ENCODE data around the gene SYT8.

The SYT8 gene

GRCh38 chr11:1832211-1832919 lies 2.4 kb upstream of the SYT8 start:
- DNase-seq (ENCODE audit: low spot score): no peak

GRCh38 chr11:1832920-1833295 lies 1.9 kb upstream of the SYT8 start:
- DNase-seq (ENCODE audit: low spot score): no peak

GRCh38 chr11:1834062-1834610 lies 654 bp upstream of the SYT8 start:
- DNase-seq (ENCODE audit: low spot score): no peak

GRCh38 chr11:1835671-1836010 lies 851 bp downstream of the SYT8 start:
- DNase-seq (ENCODE audit: low spot score): no peak

- DNase-seq (ENCODE audit: low spot score): no peak
These were observed 1.5 kb downstream of the SYT8 start for GRCh38 chr11:1836011-1836945.

- DNase-seq (ENCODE audit: low spot score): no peak
These were observed 2.6 kb downstream of the SYT8 start for GRCh38 chr11:1837171-1838076.

- DNase-seq (ENCODE audit: low spot score): no peak
These were observed 3.3 kb downstream of the SYT8 start for GRCh38 chr11:1838077-1838425.

GRCh38 chr11:1838426-1839144 lies 3.8 kb downstream of the SYT8 start, which contains the start of gene TNNI2:
TNNI2 (plus strand) TSS chr11:1838981; CDS start chr11:1839697, 716 bp downstream.
- no peak for DNase-seq (ENCODE audit: low spot score)

- no peak for DNase-seq (ENCODE audit: low spot score)
These were observed 4.6 kb downstream of the SYT8 start for GRCh38 chr11:1839204-1839923.

GRCh38 chr11:1839924-1840779 lies 5.4 kb downstream of the SYT8 start:
- no peak for DNase-seq (ENCODE audit: low spot score)

GRCh38 chr11:1840780-1841480 lies 6.1 kb downstream of the SYT8 start:
- no peak for DNase-seq (ENCODE audit: low spot score)

- DNase-seq (ENCODE audit: low spot score): no peak
These were observed 6.8 kb downstream of the SYT8 start for GRCh38 chr11:1841511-1842148.

- no peak for DNase-seq (ENCODE audit: low spot score)
These were observed 7.6 kb downstream of the SYT8 start for GRCh38 chr11:1842149-1843097.

GRCh38 chr11:1843098-1843473 lies 8.3 kb downstream of the SYT8 start:
- DNase-seq (ENCODE audit: low spot score): no peak

GRCh38 chr11:1843796-1844195 lies 9.0 kb downstream of the SYT8 start:
- DNase-seq (ENCODE audit: low spot score): no peak

GRCh38 chr11:1844221-1845094 lies 9.7 kb downstream of the SYT8 start:
- no peak for DNase-seq (ENCODE audit: low spot score)

GRCh38 chr11:1845095-1845429 lies 10.3 kb downstream of the SYT8 start:
- no peak for DNase-seq (ENCODE audit: low spot score)
